HG03066 (cell line): ENCODE measurements around the gene DDX3X.
"Not testable (repeated sequence)": the region's sequence is repeated elsewhere in the genome, so short reads cannot be mapped to it uniquely, and the experiment has no call there.

Experiments
- ATAC-seq: cut with Tn5 transposase; IDR thresholded peaks from one replicate; pipeline ENCODE4 v1.9.1; 2021; ENCODE audit warnings: low read depth; ENCODE audit not compliant: unreplicated experiment

The DDX3X gene

GRCh38 chrX:41352329-41352838 lies 18.4 kb downstream of the DDX3X start:
- ATAC-seq: no peak

DNA sequence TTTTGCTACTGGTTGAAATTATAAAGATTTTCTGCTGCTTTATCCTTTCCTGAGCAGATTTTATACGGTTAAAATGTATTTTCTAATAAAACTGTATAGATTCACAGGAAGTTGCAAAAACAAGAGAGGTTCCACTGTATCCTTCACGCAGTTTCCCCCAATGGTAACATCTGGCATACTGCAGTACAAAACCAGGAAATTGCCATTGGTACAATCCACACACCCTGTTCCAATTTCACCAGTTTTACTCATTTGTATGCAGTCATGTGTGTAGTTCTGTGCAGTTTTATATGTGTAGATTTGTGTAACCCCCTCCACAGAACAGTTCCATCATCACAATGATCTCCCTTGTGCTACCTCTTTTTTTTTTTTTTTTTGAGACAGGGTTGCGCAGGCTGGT lies 20.0 kb downstream of the DDX3X start:
- no peak for ATAC-seq

- no peak for ATAC-seq
These were observed 35.2 kb downstream of the DDX3X start for GRCh38 chrX:41369152-41369551.

DNA sequence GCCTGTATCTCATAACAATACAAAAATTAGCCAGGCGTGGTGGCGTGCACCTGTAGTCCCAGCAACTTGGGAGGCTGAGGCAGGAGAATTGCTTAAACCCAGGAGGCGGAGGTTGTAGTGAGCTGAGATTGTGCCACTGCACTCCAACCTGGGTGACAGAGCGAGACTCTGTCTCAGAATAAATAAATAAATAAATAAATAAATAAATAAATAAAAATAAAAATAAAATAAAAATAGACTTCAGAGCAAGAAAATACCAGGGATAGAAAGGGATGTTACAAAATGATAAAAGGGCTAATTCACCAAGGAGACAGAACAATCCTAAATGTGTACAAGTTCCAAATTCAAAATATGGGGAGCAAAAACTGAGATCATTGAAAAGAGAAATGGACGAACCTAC lies 37.6 kb downstream of the DDX3X start:
- not testable (repeated sequence) for ATAC-seq

- ATAC-seq: no peak
These were observed 40.1 kb downstream of the DDX3X start for GRCh38 chrX:41373989-41374606.

- ATAC-seq: no peak
These were observed 43.7 kb downstream of the DDX3X start for GRCh38 chrX:41377624-41378023.

GRCh38 chrX:41381685-41382084 lies 47.7 kb downstream of the DDX3X start:
- ATAC-seq: no peak

DNA sequence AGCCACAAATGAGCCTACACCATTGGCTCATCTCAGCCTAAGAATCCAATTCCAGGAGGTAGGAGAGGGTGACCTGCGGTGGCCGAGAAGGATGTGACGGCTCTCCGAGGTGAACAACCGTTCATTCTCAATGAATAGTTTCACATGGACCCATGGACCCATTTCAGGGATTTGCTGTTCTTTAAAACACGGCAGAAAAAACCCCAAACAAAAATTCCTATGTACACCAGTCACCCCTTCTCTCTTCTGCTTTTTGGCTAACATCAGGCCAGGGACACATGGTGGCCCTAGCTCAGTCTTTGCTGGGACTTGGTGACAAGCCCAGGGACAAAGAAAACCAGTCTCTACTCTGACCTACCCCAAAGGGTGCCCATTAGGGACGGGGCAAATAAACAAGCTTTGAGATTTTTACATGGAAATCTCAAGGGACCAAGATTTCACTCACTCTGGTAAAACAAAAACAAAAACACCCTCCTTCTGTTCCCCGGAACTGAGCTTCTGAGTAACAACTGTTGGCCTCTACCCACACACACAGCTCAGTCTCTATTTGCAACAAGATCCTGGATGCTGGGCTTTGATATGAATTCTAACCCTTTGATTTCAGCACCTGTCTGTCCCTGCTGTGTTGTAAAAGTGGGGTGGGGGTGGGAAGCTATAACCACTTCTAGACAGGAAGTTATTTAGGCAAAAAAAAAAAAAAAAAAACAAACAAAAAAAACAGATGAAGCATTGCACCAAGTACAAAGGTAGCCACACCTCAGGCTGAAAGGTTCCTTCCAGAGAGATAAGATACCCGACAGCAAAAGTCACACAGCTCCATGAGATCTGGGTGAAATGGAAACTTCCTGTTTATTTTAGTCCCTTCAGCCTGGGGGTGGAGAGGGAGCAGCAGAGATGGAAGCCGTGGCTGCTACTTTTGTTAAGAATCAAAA lies 49.0 kb downstream of the DDX3X start:
- ATAC-seq: no peak

DNA sequence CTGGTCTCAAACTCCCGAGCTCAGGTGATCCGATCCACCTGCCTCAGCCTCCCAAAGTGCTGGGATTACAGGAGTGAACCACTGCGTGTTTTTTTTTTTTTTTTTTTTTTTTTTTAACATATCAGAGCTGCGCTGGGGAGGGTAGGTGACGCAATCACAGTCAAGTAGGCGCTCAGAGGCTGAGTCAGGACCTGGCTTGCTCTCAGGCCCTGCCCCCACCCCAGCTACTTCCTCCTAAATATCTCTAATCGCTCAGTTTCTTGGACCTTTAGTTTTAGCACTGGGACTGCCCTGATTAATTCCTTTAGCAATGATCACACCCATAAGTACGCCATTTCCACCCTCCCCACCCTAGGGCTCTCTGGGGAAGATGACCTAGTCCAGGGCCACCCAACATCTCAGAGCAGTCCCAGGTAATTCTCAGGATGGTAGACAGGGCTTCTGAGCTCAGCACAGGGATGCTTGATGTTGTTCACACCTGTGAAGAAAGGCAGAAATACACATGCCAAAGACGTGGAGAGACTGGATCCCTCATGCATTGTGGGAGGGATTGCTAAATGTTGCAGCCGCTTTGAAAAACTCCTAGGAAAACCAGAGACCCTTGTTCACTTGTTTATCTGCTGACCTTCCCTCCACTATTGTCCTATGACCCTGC lies 50.2 kb downstream of the DDX3X start:
- ATAC-seq: no peak

GRCh38 chrX:41386222-41386990 lies 52.4 kb downstream of the DDX3X start:
- ATAC-seq: no peak

DNA sequence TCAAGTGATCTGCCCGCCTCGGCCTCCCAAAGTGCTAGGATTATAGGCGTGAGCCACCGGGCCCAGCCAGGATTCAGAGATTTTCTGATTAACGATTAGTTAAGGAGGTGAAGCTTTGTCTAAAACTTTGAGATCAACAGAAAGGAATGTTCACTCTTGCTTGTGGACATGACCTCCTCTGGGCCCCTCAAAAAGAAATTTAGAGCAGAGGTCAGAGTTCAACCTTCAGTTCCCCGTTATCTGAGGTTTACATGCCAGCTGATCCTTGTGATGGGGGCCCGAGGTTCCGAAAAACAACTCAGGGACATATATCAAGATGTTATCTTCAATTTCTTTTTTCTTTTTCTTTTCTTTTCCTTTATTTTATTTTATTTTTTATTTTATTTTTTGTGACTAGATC lies 54.6 kb downstream of the DDX3X start:
- no peak for ATAC-seq

DNA sequence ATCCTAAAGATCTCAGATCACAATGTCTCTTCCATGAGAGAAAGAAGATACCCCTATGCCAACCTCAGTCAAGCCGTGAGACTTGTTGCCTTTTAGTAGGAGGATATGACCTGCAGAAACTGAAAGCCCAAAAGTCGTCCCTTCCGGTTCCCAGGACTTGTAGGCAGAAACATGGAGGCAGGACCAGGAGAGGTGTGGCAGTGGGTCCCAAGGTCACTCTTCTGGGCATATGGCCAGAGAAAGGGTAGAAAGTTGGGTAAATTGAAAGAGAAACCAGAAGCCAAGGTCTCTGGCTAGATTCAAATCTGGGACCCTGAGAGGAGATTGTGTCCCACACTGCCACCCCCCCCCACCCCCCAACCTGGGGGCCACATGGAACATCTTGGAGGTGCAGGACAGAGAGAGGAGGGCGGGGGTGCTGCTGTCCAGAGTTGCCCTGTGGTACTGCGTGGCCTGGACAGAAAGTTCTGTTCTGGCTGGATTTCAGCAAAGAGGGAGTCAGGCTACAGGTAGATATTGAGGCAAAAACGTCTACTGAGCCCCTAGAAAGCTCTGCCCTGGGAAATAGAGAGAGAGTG lies 55.4 kb downstream of the DDX3X start:
- no peak for ATAC-seq

DNA sequence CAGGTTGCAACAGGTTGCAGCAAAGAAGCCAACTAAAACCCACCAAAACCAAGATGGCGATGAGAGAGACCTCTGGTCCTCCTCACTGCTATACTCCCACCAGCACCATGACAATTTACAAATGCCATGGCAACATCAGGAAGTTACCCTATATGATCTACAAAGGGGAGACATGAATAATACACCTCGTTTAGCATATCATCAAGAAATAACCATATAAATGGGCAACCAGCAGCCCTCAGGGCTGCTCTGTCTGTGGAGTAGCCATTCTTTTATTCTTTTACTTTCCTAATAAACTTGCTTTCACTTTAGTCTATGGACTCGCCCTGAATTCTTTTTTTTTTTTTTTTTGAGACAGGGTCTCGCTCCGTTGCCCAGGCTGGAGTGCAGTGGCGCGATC lies 56.6 kb downstream of the DDX3X start:
- ATAC-seq: not testable (repeated sequence)

- ATAC-seq: no peak
These were observed 57.6 kb downstream of the DDX3X start for GRCh38 chrX:41391606-41392005.

GRCh38 chrX:41394293-41394692 lies 60.3 kb downstream of the DDX3X start:
- no peak for ATAC-seq

GRCh38 chrX:41397219-41397618 lies 63.3 kb downstream of the DDX3X start:
- no peak for ATAC-seq

GRCh38 chrX:41397768-41398167 lies 63.8 kb downstream of the DDX3X start:
- ATAC-seq: no peak

- ATAC-seq: not testable (repeated sequence)
These were observed 68.6 kb downstream of the DDX3X start for GRCh38 chrX:41402556-41402955.

DNA sequence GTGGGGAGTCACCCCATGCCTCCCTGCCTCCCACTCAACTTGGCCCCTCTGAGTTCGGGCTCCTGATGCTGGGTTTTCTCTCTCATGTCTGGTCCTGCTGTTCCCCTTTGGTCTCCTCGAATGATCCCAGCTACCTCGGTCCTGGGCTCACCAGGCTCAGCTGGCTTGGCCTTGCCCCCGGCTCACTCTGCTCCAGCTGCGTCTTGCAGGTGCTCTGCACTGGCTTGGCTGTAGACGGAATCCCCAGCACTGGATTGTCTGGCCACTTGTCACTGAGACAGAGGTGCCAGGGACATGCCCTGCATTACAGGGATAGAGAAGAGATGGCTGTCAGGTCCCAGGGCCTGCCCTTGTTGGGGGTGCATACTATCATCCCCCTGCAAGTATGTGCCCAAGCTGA lies 71.6 kb downstream of the DDX3X start:
- no peak for ATAC-seq

GRCh38 chrX:41406201-41406600 lies 72.2 kb downstream of the DDX3X start:
- no peak for ATAC-seq
